Endometrium (tissue), 2 donors: ENCODE data around the gene ADAMTS1.

ENCODE experiments used
- FAIRE-seq: peaks from 2 replicates; lab custom pipeline; 2012; peaks lifted over from hg19 to GRCh38; lab: Jason Lieb, UNC
- donor health status: control.
- donor health status: control.

ADAMTS1 gene

DNA sequence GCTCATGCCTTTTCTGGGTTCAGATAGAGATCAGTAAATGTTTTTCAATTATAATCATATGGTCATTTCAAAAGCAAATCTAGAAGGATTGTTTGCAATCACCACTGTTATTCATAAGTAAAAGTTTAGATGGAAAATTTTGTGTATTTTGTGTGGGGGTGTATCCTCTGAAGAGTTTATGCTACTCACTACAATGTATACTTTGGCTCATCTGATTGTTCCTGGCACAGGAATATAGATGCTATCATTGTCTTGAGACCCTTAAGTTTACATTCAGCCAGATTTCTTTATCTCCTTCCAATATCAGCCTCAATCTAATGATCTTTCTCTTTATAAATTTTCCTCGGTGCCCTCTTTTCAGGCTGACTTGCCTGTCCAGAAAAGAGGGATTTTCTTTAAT is 33.0 kb downstream of the ADAMTS1 start:
- FAIRE-seq: no peak

DNA sequence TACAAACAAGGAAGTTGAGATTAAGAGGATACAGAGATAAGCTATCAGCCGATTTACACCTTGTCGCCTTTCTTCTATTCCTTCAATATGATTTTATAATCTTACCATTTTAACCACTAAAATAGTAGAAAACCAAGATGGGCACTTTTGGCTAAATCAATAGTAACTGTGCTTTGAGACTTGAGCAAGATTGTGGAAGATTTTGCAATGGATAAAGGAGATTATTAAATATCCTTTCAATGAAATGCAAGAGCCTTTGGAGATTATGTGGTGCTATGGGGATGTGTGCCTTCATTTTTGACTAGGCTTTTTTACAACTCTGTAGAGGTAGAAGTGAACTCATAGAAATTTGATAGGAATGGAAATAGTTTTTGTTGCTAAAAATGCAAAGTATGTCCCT is 33.7 kb downstream of the ADAMTS1 start:
- no peak for FAIRE-seq

GRCh38 chr21:26810676-26811415 is 34.4 kb downstream of the ADAMTS1 start:
- FAIRE-seq: peak; percentile 4

DNA sequence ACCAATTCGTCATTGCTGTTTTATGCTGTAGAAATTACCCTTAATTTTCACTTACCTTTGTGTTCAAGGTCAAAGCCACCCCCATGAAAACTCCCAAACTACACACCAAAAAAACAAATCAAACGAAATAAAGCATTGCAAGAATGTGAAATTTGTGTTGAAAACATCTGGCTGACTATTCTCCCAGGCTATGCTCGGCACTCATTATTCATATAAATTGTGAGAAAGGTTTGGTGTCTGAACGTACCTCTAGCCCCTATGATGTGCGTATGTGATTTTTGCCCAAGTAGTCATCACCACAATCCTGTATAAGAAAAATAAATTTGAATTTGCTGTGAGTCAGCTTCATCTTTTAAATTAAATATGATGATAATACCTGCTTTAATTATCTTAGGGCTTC is 34.9 kb downstream of the ADAMTS1 start:
- no peak for FAIRE-seq

DNA sequence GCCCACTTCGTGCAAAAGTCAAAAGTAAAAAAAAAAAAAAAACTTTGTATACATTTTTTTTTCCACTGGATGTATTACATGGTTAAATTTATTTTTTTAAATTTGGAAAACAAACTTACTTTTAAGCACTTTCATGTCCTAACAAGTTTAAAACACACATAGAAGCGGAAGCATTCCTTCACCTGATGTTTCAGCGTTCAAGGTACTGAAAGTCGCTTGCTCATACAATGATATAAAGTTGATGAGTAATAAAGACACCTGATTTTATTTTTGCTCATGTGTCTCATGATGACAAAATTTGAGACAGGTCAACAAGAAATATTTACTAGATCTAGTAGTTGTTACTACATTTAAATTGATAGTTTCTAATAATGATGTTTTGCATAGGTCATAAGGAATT is 35.5 kb downstream of the ADAMTS1 start:
- FAIRE-seq: no peak

DNA sequence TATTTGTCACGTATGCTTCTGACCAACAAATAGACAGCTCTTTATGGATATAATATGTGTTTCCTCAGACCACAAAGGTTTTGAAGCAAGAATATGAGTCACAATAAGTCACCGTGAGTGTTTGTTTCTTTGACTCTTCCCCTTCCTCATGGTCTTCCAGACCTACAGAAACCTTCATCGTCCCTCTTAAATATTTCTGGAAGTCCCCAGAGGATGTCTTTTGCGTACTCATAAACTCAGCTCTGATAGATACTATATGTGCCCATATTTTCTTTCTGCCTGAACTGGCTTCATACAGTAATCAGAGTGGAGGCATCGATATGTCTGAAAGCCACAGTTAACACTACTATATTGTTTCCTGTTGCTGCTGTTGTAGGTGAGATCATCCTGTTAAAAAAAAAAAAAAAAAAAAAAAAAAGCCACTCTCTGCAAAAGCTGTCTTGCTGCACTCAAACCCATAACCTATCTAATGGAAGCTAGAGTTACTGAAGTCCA is 38.4 kb downstream of the ADAMTS1 start:
- no peak for FAIRE-seq

GRCh38 chr21:26804895-26805609 is 40.2 kb downstream of the ADAMTS1 start:
- FAIRE-seq: no peak

GRCh38 chr21:26801498-26801897 is 43.7 kb downstream of the ADAMTS1 start:
- FAIRE-seq: peak; percentile 66

- FAIRE-seq: peak; percentile 48
These were observed 44.2 kb downstream of the ADAMTS1 start for GRCh38 chr21:26800970-26801431.

DNA sequence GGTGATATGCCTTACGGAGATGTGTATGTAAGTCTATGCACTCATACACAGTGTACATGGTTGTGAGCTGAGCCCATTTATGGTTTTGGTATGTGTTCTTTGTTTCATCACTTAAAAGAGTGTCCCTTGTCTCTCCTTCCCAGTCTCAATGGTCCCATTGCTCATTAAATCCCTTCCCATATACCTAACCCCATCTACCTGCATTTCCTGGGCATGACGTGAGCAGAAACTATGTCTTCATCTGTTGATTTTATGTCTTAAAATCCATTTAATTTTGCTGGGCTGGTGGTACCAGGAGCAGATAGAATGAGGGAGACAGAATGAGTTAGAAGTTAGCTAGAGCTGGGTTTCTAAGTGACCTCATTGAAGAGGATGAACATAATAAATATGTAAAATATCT is 44.8 kb downstream of the ADAMTS1 start:
- FAIRE-seq: no peak

DNA sequence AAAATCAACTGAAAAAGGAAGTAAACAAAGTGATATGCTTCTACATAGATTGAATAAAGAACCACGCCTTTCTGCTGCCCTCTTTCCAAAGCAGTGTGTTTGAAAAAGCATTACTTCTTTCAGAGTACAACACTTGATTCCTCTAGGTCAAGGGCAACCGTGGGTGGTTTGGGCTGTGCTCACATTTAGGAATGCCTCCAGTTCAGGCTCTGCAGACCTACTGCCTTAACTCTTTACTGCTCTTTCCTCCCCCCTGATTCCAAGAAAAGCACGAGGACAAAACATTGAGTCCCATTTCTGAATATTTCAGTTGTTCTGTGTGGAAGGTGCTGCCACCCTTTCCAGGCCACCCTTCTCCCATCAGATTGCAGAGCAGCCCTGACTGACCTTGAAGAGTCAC is 45.2 kb downstream of the ADAMTS1 start:
- no peak for FAIRE-seq

- no peak for FAIRE-seq
These were observed 46.1 kb downstream of the ADAMTS1 start for GRCh38 chr21:26798856-26799751.

DNA sequence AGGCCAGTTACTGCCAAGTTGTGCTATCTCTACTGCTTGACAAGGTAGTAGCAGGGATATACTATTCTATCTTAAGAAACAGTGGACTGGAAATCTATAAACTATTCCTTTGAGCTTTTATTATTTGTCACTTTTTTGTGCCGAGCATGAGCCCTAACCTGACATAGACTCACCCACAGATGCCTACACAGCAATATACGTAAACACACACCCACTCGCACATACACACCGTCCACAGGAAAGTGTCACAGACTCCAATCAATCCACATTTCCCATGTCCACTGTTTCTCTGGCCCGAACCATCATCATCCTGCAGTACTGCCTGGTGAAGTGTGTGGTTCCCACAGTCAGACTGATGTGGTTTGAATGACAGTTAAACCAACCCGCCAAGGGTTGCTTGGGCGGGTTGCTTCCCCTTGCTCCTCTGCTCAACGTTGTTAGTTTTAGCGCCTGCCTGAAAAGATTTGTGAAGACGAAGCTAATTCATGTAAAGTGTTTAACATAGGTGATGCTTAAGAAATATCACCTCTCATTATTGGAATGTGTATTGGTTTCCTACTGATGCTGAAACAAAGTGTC is 47.2 kb downstream of the ADAMTS1 start:
- no peak for FAIRE-seq

GRCh38 chr21:26795866-26796329 is 49.3 kb downstream of the ADAMTS1 start:
- FAIRE-seq: peak; percentile 90

DNA sequence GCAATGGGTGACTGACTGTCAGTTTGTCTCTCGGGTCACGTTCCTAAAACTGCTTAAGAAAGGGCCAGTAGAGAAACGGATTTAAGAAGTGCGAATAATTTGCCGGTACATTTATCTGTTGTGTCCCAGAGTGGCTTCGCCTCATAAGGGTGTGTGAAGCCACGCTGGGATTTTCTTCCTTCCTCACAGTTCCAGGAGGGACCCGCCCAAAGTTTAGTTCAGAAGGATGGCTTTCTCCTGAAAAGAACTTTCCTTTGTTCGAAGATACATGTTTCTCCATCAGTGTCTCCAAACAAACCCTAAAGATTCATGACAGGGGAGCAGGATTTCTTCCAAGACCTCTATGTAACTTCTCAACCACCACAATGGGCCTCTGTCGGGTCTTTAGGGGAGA is 49.8 kb downstream of the ADAMTS1 start:
- FAIRE-seq: no peak

GRCh38 chr21:26794597-26795411 is 50.4 kb downstream of the ADAMTS1 start:
- FAIRE-seq: no peak

DNA sequence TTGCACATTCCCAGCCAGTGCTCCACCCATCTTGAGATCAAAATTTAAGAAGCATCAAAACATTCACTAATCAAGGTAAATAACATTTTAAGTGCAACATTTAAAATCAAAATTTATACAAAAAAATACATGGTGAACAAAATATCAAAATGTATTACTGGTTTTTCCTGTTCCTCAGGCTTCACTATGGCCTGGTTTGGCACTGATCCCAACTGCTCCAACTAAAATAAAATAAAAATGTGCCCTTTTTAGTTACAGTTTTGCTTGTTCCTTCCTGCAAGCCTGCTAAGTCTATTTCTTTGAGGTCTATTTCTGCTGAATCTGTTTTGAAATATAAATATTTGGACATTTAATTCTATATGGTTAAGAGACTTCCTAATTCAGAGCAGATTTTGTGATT is 54.9 kb downstream of the ADAMTS1 start:
- FAIRE-seq: no peak

DNA sequence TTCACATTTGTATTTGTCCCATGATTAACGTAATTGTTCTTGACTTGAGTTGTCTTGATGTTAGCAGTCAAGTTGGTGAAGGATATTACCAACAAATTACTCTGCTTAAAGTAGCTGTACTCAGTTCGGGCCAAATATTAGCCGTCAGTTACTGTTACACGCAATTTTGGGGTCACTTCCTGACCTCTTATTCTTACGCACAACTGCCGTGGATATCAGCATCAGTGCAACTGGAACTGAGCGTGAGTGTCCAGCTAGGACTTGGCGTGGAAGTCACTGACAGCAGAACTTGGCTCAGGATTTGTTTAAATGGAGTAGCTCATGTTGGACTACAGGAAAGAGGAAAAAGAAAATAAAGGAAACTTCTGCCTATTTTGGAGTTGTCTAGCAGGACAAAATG is 56.4 kb downstream of the ADAMTS1 start:
- no peak for FAIRE-seq
